Skin epidermis (tissue), 12 donors: ENCODE data around the gene GJC1.
"Not testable (repeated sequence)": the region's sequence is repeated elsewhere in the genome, so short reads cannot be mapped to it uniquely, and the experiment has no call there.

Experiments
- H3K27ac ChIP-seq, 21 experiments: fragments of 200-600 bp; sonication (generic) in 11 of 21; one replicate each; pipeline ENCODE4 v1.5.0; 2020; ENCODE audit warnings: mild to moderate bottlenecking in 3 of 21, inconsistent platforms in 2 of 21, moderate library complexity in 2 of 21
- H3K4me3 ChIP-seq, 7 experiments: fragments of 200-600 bp; sonication (generic) in 2 of 7; one replicate each; pipeline ENCODE4 v1.5.0; 2020; ENCODE audit warnings: inconsistent platforms in 2 of 7, mild to moderate bottlenecking in 2 of 7, moderate library complexity in 1 of 7

The GJC1 gene

DNA sequence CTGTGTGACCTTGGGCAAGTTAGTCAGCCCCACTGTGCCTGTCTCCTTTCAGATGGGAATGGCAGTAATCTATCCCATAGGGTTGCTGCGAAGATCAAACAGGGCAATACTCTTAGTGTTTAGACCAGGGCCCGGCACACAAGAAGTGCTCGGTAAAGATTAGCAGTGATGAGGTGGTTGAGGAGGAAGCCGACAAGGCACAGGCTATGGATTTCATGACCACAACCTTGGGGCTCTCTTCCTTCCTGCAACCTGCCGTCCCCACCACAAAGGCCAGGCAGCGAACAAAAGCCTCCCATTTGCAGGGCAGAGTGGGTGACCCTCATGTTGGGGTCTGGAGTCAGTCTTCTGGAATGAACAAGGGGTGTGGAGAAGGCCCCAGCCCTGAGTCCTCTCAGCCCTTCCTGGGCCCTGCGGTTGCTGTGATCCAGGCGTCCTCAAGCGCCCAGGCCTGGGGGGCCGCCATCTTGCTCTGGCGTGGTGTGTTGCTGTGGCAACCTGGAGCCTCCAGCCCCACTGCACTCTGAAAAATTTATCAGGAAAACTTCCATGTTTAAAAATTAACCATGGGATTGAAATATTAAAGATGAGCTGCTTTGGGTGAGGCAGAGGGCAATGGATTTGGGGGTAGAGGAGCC, 61.5 kb downstream of the GJC1 start:
- no peak overlapping the region for H3K4me3 ChIP-seq
- H3K27ac ChIP-seq, result no peak overlapping the region

DNA sequence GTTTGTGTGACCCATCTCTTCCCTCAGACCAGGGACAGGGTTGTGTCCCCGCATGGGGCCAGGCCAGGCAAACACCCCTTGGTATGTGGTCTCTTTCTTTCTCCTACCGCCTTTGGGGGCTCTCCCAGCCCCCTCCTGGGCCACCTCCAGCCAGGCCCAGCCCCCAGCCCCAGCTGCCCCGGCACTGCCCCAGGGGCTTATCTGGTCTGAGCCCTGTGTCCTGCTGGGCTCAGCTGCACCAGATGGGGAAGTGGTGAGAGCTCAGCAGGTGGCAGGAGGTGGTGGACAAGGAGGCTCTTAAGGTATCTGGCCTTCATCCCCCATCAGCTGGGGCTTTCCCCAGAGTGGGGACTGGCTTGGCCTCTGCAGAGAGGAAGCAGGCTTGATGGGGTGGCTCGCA, 62.6 kb downstream of the GJC1 start:
- H3K4me3 ChIP-seq, result no peak overlapping the region
- H3K27ac ChIP-seq, result no peak overlapping the region

DNA sequence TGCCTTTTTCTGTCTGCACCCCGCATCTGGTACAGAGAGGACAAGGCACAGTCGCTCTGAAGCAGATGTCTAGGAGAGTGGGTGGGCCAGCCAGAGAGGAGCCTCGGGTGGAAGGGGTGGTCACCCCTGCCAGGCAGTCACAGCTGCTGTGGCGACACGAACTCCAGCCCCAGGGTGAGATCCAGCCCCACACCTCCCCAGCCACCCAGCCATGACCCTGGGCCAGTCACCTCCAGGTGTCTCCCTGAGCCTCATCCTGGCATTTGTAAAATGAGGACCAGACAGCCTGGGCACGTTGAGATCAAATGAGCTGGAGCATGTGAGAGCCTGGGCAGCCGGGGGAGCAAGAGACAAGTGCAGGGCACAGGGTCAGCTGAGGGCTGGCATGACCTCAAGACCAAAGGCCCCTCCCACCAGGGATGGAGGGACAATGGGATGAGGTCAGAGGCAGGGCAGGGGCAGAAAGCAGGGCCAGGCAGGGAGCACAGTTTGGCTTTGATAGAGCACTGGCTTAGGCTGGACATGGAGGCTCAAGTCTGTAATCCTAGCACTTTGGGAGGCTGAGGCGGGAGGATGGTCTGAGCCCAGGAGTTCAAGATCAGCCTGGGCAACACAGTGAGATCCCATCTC, 63.6 kb downstream of the GJC1 start:
- H3K4me3 ChIP-seq, result no peak overlapping the region

DNA sequence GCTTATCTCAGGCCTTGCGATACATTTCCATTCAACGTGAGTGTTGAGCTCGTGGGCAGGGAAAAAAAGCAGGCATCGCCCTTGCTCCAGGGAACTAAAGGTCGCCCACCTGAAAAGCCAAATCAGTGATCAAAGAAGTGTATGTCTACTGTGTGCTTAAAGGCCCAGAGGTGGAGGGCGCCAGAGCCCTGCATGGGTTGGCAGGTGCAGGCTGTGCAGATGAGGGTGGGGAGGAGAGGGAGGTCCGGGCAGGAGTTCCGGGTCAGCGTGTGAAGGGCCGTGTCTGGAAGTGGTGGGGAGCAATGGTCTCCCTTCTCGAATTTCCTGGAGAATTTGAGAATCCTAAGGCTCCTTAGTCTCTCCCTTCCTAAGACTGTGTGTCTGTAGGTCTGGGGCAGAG, 64.1 kb downstream of the GJC1 start:
- Histone ChIP-seq H3K27ac (no peak overlapping the region), H3K4me3 (no peak overlapping the region)

More for the DNA sequence above, 63.6 kb downstream of the GJC1 start:
- no peak overlapping the region for H3K27ac ChIP-seq

- Histone ChIP-seq H3K4me3 (no peak overlapping the region), H3K27ac (no peak overlapping the region)
Measured at GRCh38 chr17:44763170-44763569, 66.9 kb downstream of the GJC1 start.

DNA sequence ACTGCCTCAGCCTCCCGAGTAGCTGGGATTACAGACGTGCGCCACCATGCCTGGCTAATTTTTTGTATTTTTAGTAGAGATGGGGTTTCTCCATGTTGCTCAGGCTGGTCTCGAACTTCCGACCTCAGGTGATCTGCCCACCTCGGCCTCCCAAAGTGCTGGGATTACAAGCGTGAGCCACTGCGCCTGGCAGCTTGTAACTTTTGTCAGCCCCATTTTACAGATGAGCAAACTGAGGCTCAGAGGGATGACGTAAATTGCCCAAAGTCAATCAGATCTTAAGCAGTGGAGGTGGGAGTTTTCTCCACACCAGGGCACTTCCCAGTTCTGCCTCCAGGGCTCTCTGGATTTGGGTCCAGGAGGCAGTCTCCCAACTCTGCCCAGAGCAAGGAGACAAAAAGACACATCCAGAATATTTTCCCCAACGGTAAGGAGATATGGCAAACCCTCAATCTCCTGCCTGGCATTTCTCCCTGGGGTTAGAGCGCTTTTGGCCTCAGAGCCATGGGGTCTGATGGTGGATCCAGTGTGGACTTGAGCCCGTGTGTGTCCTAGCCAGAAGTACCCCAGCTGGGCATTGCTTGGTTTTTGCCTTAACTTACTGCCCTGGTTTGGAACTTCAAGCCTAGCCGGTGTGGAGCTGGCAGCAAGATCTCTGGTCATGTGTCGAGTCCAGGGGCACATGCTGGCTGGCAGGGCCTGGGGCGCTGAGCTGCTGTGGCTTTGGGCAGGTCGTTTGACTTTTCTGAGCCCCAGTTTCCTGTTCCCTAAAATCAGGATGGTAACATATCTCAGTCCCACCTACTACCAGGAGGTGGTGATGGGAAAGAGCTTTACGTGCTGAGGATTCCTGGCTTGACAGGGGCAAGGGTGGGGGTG, 67.9 kb downstream of the GJC1 start:
- Histone ChIP-seq H3K4me3 (no peak overlapping the region), H3K27ac (no peak overlapping the region)

DNA sequence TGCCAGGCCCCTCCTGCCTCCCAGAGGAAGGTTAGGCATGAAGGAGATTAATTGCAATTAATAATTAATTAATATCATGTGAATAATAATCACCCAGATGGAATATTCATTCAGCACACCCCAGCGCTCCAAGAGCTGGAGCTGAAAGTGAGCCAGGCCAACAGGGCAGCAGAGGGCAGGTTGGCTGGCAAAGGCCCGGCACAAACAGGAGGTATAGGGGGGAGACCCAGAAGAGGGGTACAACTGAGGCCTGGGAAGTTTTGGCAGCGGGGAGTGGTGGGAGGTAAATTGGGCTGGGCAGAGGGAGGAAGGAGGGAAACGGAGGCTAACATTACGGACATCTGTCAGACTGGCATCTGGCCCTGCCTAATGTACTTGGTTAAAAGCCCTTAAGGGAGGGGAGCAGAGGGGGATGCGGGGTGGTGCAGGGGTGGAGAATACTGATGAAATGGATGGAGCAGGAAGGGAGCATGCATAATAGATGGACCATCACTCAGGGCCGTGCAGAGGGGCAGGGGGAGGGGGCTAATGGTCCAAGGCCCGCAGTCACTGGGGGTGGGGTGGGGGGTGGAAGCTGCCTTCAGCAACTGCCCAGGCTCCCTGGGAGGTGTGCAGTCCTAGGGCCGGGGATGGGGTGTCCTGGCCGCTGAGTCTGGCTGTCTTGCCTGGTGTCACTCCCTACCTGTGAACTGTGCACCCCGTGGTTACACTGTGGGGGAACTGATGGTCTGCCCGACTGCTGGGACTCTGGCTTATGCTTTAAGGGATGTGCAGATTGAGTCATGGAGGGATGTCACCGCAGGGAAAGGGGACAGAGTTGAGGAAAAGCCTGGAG, 69.4 kb downstream of the GJC1 start:
- Histone ChIP-seq H3K27ac (no peak overlapping the region), H3K4me3 (no peak overlapping the region)

GRCh38 chr17:44759916-44760243, 70.2 kb downstream of the GJC1 start:
- no peak overlapping the region for H3K4me3 ChIP-seq

GRCh38 chr17:44759086-44759915, 70.8 kb downstream of the GJC1 start:
- Histone ChIP-seq H3K4me3 (peak overlapping the region; percentile 22 to 44 (median 27)), H3K27ac (no peak overlapping the region)

More at GRCh38 chr17:44759916-44760243, 70.2 kb downstream of the GJC1 start:
- H3K27ac ChIP-seq, result no peak overlapping the region

- peak within 1 kb of the TSS; percentile 22 to 44 (median 27) for H3K4me3 ChIP-seq
- no peak within 1 kb of the TSS for H3K27ac ChIP-seq
Measured at GRCh38 chr17:44758414-44759085, 71.5 kb downstream of the GJC1 start, which contains the start of gene ADAM11. ADAM11 (plus strand) TSS chr17:44758988; CDS start chr17:44759200, 212 bp downstream.

DNA sequence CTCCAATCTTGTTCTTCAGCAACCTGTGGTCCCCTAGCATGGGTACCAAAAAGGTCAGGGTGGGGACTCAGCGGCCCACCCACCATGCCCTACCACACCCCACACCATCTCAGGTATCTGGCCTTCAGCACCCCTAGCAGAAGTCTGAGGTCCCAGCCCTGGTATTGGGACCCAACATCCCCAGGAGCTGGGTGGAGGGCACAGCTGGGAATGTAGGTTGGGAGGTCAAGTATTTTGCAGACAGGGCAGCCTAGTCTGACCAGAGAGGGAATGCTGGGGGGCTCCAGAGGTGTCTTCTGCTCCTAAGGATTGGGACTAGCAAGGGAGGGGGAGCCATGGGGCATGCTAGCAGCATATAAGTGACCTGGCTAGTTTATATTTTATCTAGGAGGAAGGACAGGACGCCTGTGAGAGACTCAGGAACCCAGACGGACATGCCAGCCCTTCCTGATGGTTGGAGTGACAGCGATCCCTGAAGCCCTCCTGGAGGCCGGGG, 72.1 kb downstream of the GJC1 start:
- Histone ChIP-seq H3K27ac (no peak overlapping the region), H3K4me3 (no peak overlapping the region)

DNA sequence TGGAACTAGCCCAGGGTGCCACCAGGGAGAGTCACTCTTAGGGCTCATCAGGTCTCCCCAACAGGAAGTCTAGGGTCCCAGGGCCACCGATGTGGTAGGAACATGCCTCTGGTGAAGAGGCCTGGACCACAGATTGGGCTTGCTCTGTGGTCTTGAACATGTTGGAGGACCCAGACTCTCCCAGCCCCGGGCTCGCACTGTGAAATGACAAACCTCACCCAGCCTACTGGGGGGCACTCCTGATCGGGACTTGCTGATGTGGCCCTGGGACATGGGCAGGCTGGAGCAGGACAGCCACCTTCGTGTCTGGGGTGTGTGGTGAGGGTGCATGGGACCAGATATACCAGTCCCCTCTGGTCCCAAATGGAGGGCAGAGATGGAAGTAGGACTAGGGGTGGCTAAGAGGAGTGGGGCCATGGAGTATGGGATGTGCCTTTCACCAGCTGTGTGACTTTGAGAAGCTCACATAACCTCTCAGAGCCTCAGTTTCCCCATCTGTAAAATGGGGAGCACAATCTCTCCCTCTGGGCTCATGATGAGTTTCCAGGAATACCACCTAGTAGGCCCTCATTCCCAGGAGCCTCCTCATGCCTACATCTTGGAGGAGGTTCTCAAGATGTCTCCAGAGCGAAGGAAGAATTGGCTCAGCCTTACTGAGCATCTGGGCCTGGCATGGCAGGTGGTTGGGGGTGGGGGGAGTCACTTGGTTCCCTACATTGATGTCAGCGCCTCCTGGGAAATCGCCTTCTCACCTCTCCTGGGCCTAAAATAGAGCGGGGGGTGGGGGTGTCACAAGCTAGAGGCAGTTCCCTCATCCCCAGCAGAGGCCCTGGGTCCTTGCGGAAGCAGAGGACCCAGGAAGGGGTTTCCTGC, 72.8 kb downstream of the GJC1 start:
- H3K27ac ChIP-seq, result no peak overlapping the region
- H3K4me3 ChIP-seq, result no peak overlapping the region

DNA sequence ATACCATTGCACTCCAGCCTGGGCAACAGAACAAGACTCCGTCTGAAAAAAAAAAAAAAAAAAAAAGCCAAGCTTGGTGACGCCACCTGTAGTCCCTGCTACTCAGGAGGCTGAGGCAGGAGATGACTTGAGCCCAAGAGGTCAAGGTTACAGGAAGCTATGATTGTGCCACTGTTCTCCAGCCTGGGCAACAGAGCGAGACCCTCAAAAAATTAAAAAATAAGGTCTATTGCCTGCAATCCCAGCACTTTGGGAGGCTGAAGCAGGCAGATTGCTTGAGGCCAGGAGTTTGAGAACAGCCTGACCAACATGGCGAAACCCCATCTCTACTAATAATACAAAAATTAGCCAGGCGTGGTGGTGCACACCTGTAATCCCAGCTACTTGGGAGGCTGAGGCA, 74.9 kb downstream of the GJC1 start:
- not testable (repeated sequence) for H3K27ac ChIP-seq, H3K4me3 ChIP-seq

DNA sequence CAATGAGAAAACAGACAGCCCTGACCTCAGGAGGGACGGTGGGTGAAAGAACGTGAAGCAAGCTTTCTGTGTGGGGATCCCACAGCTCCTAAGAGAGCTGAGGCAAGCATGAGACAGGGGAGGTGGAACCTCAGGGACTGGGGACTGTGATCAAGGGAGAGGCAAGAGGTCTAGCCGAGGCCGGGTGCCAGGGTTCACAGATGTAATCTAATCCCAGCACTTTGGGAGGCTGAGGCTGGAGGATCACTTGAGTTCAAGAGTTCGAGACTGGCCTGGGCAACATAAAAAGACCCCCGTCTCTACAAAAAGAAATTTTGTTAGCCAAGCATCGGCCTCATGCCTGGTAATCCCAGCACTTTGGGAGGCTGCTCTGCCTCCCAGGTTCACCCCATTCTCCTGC, 75.8 kb downstream of the GJC1 start:
- H3K4me3 ChIP-seq, result no peak overlapping the region
- H3K27ac ChIP-seq, result no peak overlapping the region

- no peak overlapping the region for H3K4me3 ChIP-seq
- no peak overlapping the region for H3K27ac ChIP-seq
Measured at GRCh38 chr17:44752953-44753861, 76.9 kb downstream of the GJC1 start.

DNA sequence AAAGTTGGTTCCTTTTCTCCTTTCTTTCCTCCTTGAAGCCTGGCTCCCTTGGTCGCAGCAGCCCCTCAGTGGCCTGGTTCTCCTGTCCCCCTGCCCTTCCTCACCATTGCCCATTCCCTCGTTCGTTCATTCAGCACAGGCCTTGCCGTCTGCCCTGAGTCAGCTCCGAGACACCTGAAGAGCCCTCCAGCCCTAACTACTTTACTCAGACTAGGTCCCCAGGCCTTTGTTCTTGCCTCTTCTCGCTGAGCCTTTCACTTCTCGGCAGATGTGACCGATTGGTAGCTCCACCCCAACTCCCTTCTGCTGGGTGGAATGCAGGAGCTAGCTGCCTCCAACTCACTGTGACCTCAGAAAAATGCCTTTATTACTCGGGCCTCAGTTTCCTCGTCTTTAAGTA, 78.3 kb downstream of the GJC1 start:
- no peak overlapping the region for H3K27ac ChIP-seq
- no peak overlapping the region for H3K4me3 ChIP-seq
